H9 (cell line): ENCODE measurements around the gene CCT7. TPM values are rescaled to one million over a fixed set of nuclear protein-coding genes. Genes with fewer than 3 reads are reported as not detected.

Experiments used
- DNase-seq: peaks from one replicate; pipeline ENCODE4 v3.0.0-alpha.2; 2017
- H2AFZ ChIP-seq: one replicate; pipeline ENCODE4 v1.6.1; 2013; ENCODE audit warnings: mild to moderate bottlenecking, low read length, control low read depth, moderate library complexity
- H2AK5ac ChIP-seq: 2 replicates; pipeline ENCODE4 v1.6.1; 2013; ENCODE audit warnings: low read length, control low read depth, mixed read lengths; ENCODE audit not compliant: insufficient read length
- H2BK120ac ChIP-seq: one replicate; pipeline ENCODE4 v1.6.1; 2013; ENCODE audit warnings: low read depth, mild to moderate bottlenecking, low read length, control low read depth, inconsistent platforms; ENCODE audit not compliant: poor library complexity, severe bottlenecking
- H2BK12ac ChIP-seq: 2 replicates; pipeline ENCODE4 v1.6.1; 2013; ENCODE audit warnings: low read length, control low read depth, mixed read lengths, low read depth; ENCODE audit not compliant: insufficient read length
- H2BK15ac ChIP-seq: 2 replicates; pipeline ENCODE4 v1.6.1; 2013; ENCODE audit warnings: low read depth, low read length, control low read depth
- H2BK20ac ChIP-seq: one replicate; pipeline ENCODE4 v1.6.1; 2013; ENCODE audit warnings: low read depth, mild to moderate bottlenecking, low read length, control low read depth, inconsistent platforms; ENCODE audit not compliant: poor library complexity, severe bottlenecking
- H2BK5ac ChIP-seq: 2 replicates; pipeline ENCODE4 v1.6.1; 2013; ENCODE audit warnings: low read length, control low read depth, mixed read lengths; ENCODE audit not compliant: insufficient read length
- H3K14ac ChIP-seq: 2 replicates; pipeline ENCODE4 v1.6.1; 2013; ENCODE audit warnings: low read length, control low read depth; ENCODE audit not compliant: insufficient read depth
- H3K18ac ChIP-seq: 2 replicates; pipeline ENCODE4 v1.6.1; 2013; ENCODE audit warnings: low read depth, mild to moderate bottlenecking, mixed read lengths, low read length, control low read depth; ENCODE audit not compliant: insufficient read length
- H3K23ac ChIP-seq: 2 replicates; pipeline ENCODE4 v1.6.1; 2013; ENCODE audit warnings: low read length, control low read depth, mixed read lengths, low read depth; ENCODE audit not compliant: insufficient read length
- H3K23me2 ChIP-seq: 2 replicates; pipeline ENCODE4 v1.6.1; 2013; ENCODE audit warnings: low read depth, mild to moderate bottlenecking, mixed read lengths, low read length, control low read depth; ENCODE audit not compliant: insufficient read length, poor library complexity, severe bottlenecking
- H3K27ac ChIP-seq: 2 replicates; pipeline ENCODE4 v1.5.1; 2013; ENCODE audit warnings: low read length, control low read depth, mixed read lengths, low read depth; ENCODE audit not compliant: insufficient read length
- H3K27me3 ChIP-seq: 2 replicates; pipeline ENCODE4 v1.6.1; 2013; ENCODE audit warnings: low read length, control low read depth, inconsistent platforms; ENCODE audit not compliant: insufficient read depth
- H3K4ac ChIP-seq: 2 replicates; pipeline ENCODE4 v1.6.1; 2013; ENCODE audit warnings: low read depth, mild to moderate bottlenecking, control low read depth, inconsistent platforms, low read length, moderate library complexity
- H3K4me1 ChIP-seq: 2 replicates; pipeline ENCODE4 v1.6.1; 2013; ENCODE audit warnings: low read length, control low read depth, inconsistent platforms; ENCODE audit not compliant: insufficient read depth
- H3K4me2 ChIP-seq: 2 replicates; pipeline ENCODE4 v1.6.1; 2013; ENCODE audit warnings: low read length, control low read depth, mixed read lengths; ENCODE audit not compliant: insufficient read length, insufficient read depth
- H3K56ac ChIP-seq: 2 replicates; pipeline ENCODE4 v1.6.1; 2013; ENCODE audit warnings: low read depth, mild to moderate bottlenecking, mixed read lengths, low read length, control low read depth; ENCODE audit not compliant: insufficient read length
- H3K79me1 ChIP-seq: 2 replicates; pipeline ENCODE4 v1.6.1; 2013; ENCODE audit warnings: low read depth, mild to moderate bottlenecking, moderate library complexity, low read length, control low read depth, inconsistent platforms; ENCODE audit not compliant: insufficient read depth, poor library complexity, severe bottlenecking
- H3K79me2 ChIP-seq: 2 replicates; pipeline ENCODE4 v1.6.1; 2013; ENCODE audit warnings: low read length, control low read depth, inconsistent platforms; ENCODE audit not compliant: insufficient read depth
- H3K9ac ChIP-seq: 2 replicates; pipeline ENCODE4 v1.6.1; 2013; ENCODE audit warnings: low read length, control low read depth, mixed read lengths; ENCODE audit not compliant: insufficient read length; ENCODE audit errors: extremely low read depth
- H3K9me3 ChIP-seq: one replicate; pipeline ENCODE4 v1.6.1; 2013; ENCODE audit warnings: low read depth, low read length, inconsistent platforms; ENCODE audit not compliant: control insufficient read depth
- H3T11ph ChIP-seq: one replicate; pipeline ENCODE4 v1.6.1; 2013; ENCODE audit warnings: mild to moderate bottlenecking, low read length, control low read depth, inconsistent platforms
- H4K20me1 ChIP-seq: one replicate; pipeline ENCODE4 v1.6.1; 2013; ENCODE audit not compliant: control insufficient read depth, insufficient read length, insufficient read depth
- H4K5ac ChIP-seq: 2 replicates; pipeline ENCODE4 v1.6.1; 2013; ENCODE audit warnings: low read depth, mild to moderate bottlenecking, mixed read lengths, low read length, control low read depth; ENCODE audit not compliant: insufficient read length
- H4K8ac ChIP-seq: replicated peaks from 2 replicates; pipeline ENCODE4 v1.6.1; 2013; ENCODE audit warnings: low read length, control low read depth, mixed read lengths, low read depth; ENCODE audit not compliant: insufficient read length
- H4K91ac ChIP-seq: 2 replicates; pipeline ENCODE4 v1.6.1; 2013; ENCODE audit warnings: low read depth, mild to moderate bottlenecking, moderate library complexity, mixed read lengths, low read length, control low read depth; ENCODE audit not compliant: insufficient read length
- H3K27ac Mint-ChIP-seq, 3 experiments: 2 replicates in 2 of 3; 3 replicates in 1 of 3; pipeline ENCODE4 v1.8.0; 2020 to 2021; ENCODE audit warnings: mixed read lengths in 3 of 3, mild to moderate bottlenecking in 1 of 3, moderate library complexity in 1 of 3
- H3K27me3 Mint-ChIP-seq: 2 replicates; pipeline ENCODE4 v1.8.0; 2021; ENCODE audit warnings: low read depth, mild to moderate bottlenecking, moderate library complexity, mixed read lengths
- H3K36me3 Mint-ChIP-seq, 3 experiments: 2 replicates in 2 of 3; 3 replicates in 1 of 3; pipeline ENCODE4 v1.8.0; 2020 to 2021; ENCODE audit warnings: low read depth in 3 of 3, mixed read lengths in 3 of 3; ENCODE audit not compliant: insufficient read depth in 1 of 3
- H3K4me1 Mint-ChIP-seq, 2 experiments: 2 replicates each; pipeline ENCODE4 v1.8.0; 2020; ENCODE audit warnings: mixed read lengths in 2 of 2
- H3K4me3 Mint-ChIP-seq, 2 experiments: 2 replicates in 1 of 2; 3 replicates in 1 of 2; pipeline ENCODE4 v1.8.0; 2020 to 2021; ENCODE audit warnings: mild to moderate bottlenecking in 2 of 2, mixed read lengths in 2 of 2, moderate library complexity in 1 of 2
- H3K9me3 Mint-ChIP-seq, 2 experiments: 2 replicates in 1 of 2; 3 replicates in 1 of 2; pipeline ENCODE4 v1.8.0; 2020; ENCODE audit warnings: mild to moderate bottlenecking in 2 of 2, mixed read lengths in 2 of 2, moderate library complexity in 1 of 2
- WGBS: extraction: QIAGEN DNeasy Blood & Tissue Kit; methylation state at CpG from one replicate; pipeline ENCODE4 v1.1.7; 2013; ENCODE audit warnings: missing lambda C conversion rate, low lambda C conversion rate, mixed read lengths; ENCODE audit not compliant: insufficient read length; ENCODE audit errors: extremely low coverage; 5-methylcytosine and 5-hydroxymethylcytosine counted together
- total RNA-seq: library from RNA; stranded (reverse); gene quantifications from 2 replicates; pipeline ENCODE4 v1.2.1, GENCODE V29; 2021
- TF ChIP-seq, protein P1 (sequence below): fragments of 200-600 bp; sonication (generic); conservative IDR thresholded peaks from 3 replicates; pipeline ENCODE4 v1.8.0; 2021; ENCODE audit warnings: antibody characterized with exemption, mild to moderate bottlenecking

CCT7 gene
- total RNA-seq, 1 experiment from 2014 or later: 500 TPM

GRCh38 chr2:73268830-73269685 is 35.0 kb downstream of the CCT7 start:
- Mint-ChIP-seq H3K27ac (no peak overlapping the region), H3K36me3 (peaks cover 0 to 9% (median 8%) of the 10 kb centered on the region in 3 experiments; a peak in 6 of 7 replicates), H3K4me3 (peak overlapping the region; percentile 64 to 74), H3K9me3 (no peaks in the 10 kb centered on the region), H3K27me3 (peaks cover 45% of the 10 kb centered on the region), H3K4me1 (peaks cover 9 to 24% of the 10 kb centered on the region in 2 experiments)
- Histone ChIP-seq H3K27me3 (no peaks in the 10 kb centered on the region; the same call in 1 of the 2 replicates), H4K5ac (no peak overlapping the region), H3K9ac (peak overlapping the region; percentile 27), H3K14ac (0 out of 2 replicates have a peak overlapping the region, but pooled peaks have one; percentile 14), H3K56ac (no peak overlapping the region), H3K18ac (peak overlapping the region; percentile 13), H2BK120ac (no peak overlapping the region), H3K79me2 (no peaks in the 10 kb centered on the region), H3K27ac (no peak overlapping the region), H2BK12ac (no peak overlapping the region), H3K79me1 (no peaks in the 10 kb centered on the region), H3K23me2 (peaks cover 9% of the 10 kb centered on the region), H4K20me1 (no peaks in the 10 kb centered on the region), H2BK15ac (no peak overlapping the region), H2BK5ac (no peak overlapping the region), H2AFZ (no peak overlapping the region), H2BK20ac (no peak overlapping the region), H3T11ph (no peak overlapping the region), H3K23ac (no peak overlapping the region), H4K8ac (no peak overlapping the region), H3K9me3 (no peaks in the 10 kb centered on the region), H2AK5ac (no peak overlapping the region), H4K91ac (no peak overlapping the region), H3K4me1 (peaks cover 5% of the 10 kb centered on the region; the same call in 1 of the 2 replicates), H3K4me2 (peak overlapping the region; percentile 63), H3K4ac (no peak overlapping the region)
- WGBS: no CpG with 5 or more reads among the region's 113 CpGs
- DNase-seq: peak; percentile 88
- TF ChIP-seq, protein P1, sequence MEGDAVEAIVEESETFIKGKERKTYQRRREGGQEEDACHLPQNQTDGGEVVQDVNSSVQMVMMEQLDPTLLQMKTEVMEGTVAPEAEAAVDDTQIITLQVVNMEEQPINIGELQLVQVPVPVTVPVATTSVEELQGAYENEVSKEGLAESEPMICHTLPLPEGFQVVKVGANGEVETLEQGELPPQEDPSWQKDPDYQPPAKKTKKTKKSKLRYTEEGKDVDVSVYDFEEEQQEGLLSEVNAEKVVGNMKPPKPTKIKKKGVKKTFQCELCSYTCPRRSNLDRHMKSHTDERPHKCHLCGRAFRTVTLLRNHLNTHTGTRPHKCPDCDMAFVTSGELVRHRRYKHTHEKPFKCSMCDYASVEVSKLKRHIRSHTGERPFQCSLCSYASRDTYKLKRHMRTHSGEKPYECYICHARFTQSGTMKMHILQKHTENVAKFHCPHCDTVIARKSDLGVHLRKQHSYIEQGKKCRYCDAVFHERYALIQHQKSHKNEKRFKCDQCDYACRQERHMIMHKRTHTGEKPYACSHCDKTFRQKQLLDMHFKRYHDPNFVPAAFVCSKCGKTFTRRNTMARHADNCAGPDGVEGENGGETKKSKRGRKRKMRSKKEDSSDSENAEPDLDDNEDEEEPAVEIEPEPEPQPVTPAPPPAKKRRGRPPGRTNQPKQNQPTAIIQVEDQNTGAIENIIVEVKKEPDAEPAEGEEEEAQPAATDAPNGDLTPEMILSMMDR: peak; percentile 38; the same call in 2 of the 3 replicates
